ENCODE measurements around the gene IFNAR1. TPM values are rescaled to one million over a fixed set of nuclear protein-coding genes. Genes with fewer than 3 reads are reported as not detected.

The IFNAR1 gene
- total and polyA plus RNA-seq, 2 of the 8 experiments (the other 6 are each of a cell fraction or from before 2014, with no cell fraction given), result 3.1 to 17.1 TPM

DNA sequence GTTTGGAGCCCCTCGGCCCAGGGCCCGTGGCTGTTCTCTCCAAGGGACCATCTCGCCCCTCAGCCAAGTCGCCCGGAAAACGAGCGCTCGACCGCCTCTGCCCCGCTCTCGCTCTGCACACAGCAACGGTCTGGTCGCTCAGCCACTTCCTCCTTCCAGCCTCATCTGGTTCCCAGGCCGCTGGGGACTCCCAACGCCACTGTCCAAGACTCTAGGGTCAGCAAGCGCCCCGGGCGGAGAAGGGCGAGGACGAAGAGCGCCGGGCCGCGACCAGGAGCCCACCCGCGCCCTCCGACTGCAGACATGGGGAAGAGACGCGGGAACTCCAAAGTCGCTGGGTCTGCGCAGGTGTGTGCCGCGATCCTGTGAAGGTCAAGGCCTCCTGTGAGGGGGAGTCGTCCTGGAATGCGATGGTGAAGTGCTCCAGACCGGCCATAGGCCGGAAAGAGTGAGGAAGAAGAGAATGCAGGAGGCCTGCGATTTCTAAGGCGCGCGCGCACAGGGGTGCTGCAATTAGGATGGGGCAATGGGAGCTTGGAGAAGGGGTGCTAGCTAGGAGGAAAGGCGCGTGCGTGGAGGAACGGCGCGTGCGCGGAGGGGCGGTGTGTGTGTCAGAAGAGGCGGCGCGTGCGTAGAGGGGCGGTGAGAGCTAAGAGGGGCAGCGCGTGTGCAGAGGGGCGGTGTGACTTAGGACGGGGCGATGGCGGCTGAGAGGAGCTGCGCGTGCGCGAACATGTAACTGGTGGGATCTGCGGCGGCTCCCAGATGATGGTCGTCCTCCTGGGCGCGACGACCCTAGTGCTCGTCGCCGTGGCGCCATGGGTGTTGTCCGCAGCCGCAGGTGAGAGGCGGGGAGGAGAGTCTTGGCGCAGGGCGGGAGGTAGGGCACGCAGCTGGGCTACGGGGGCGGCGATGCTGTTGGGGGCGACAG, at the start of gene IFNAR1 (continued):
- TF ChIP-seq NANOG (IDR thresholded peaks at IDR 0.05; ENCODE audit: insufficient read depth, low read depth, low read length, poor library complexity, severe bottlenecking) (no peak), SIX5 (IDR thresholded peaks at IDR 0.05; ENCODE audit: low read depth, low read length) (no peak), CBX8 (IDR thresholded peaks at IDR 0.05; ENCODE audit: borderline replicate concordance, low read depth, low read length) (no peak), SP1 (IDR thresholded peaks at IDR 0.05; ENCODE audit: low read depth, low read length) (no peak), FOSL1 (IDR thresholded peaks at IDR 0.05; ENCODE audit: insufficient read depth, low read depth, low read length) (0 out of 2 replicates have a peak, but pooled peaks have one; percentile 40), RAD21 (IDR thresholded peaks at IDR 0.05 in 1 of 2, conservative IDR thresholded peaks at IDR 0.05 in 1 of 2; ENCODE audit: low read depth in 2 of 2, low read length in 2 of 2) (0 out of 4 replicates have a peak, but pooled peaks of 1 of the 2 experiments have one; percentile 1), RBBP5 (IDR thresholded peaks at IDR 0.05; ENCODE audit: borderline replicate concordance, low read depth, low read length) (peak; percentile 67), RFX5 (IDR thresholded peaks at IDR 0.05; ENCODE audit: borderline replicate concordance, low read depth, low read length) (no peak), SIRT6 (IDR thresholded peaks at IDR 0.05; ENCODE audit: low read length) (no peak), SP4 (IDR thresholded peaks at IDR 0.05; ENCODE audit: low read length) (peak; percentile 78; the same call in 1 of the 2 replicates), NRF1 (IDR thresholded peaks at IDR 0.05; ENCODE audit: low read depth, low read length) (peak; percentile 95), TAF7 (optimal IDR thresholded peaks at IDR 0.05; ENCODE audit: borderline replicate concordance, low read depth, low read length) (peak; percentile 32)
